ENCODE results near the gene PRDX2. TPM values are rescaled to one million over a fixed set of nuclear protein-coding genes. Genes with fewer than 3 reads are reported as not detected.
"Not testable (repeated sequence)": the region's sequence is repeated elsewhere in the genome, so short reads cannot be mapped to it uniquely, and the experiment has no call there.

Gene PRDX2
- total RNA-seq, 6 donors from 2014 or later: 57.6 to 173 (median 123) TPM

- H3K4me1 ChIP-seq: peaks cover 14 to 27% (median 16%) of the 10 kb centered on the region in 4 donors
- H3K36me3 ChIP-seq: no peaks in the 10 kb centered on the region
- WGBS, 2 donors: 5 to 10% methylated on average over 15 to 22 of the region's 23 CpGs
- no peak overlapping the region for H3K27ac ChIP-seq
- no peak for TF ChIP-seq POLR2A (IDR thresholded peaks at IDR 0.05)
- TF ChIP-seq EP300 (IDR thresholded peaks at IDR 0.05): no peak
- no peak for TF ChIP-seq CTCF (IDR thresholded peaks at IDR 0.05)
- no peak for TF ChIP-seq POLR2AphosphoS5 (IDR thresholded peaks at IDR 0.05)
- H3K27me3 ChIP-seq: peaks cover 4 to 39% (median 17%) of the 10 kb centered on the region in 4 donors
- ATAC-seq (ENCODE audit: low FRiP score in 2 of 2) (no peak), DNase-seq (no peak)
- H3K9me3 ChIP-seq: no peaks in the 10 kb centered on the region
- no peak overlapping the region for H3K4me3 ChIP-seq
Measured at GRCh38 chr19:12828494-12828893, 26.9 kb upstream of the PRDX2 start.

- ATAC-seq (ENCODE audit: low FRiP score in 2 of 2) (no peak), DNase-seq (peak in 1 of 2 donors; percentile 85)
- no peaks in the 10 kb centered on the region for H3K9me3 ChIP-seq
- H3K4me1 ChIP-seq: peaks cover 4 to 14% (median 9%) of the 10 kb centered on the region in 4 donors
- no peak overlapping the region for H3K27ac ChIP-seq
- TF ChIP-seq CTCF (IDR thresholded peaks at IDR 0.05) (peak in 1 of 6 experiments; percentile 15), POLR2AphosphoS5 (IDR thresholded peaks at IDR 0.05) (no peak), EP300 (IDR thresholded peaks at IDR 0.05) (no peak), POLR2A (IDR thresholded peaks at IDR 0.05) (no peak)
- H3K36me3 ChIP-seq: no peaks in the 10 kb centered on the region
- 6 to 9% methylated on average over 33 to 38 of the region's 46 CpGs for WGBS, 2 donors
- H3K27me3 ChIP-seq: peaks cover 0 to 23% (median 7%) of the 10 kb centered on the region in 4 donors
- H3K4me3 ChIP-seq: peak overlapping the region in 1 of 4 donors; percentile 17
Measured at GRCh38 chr19:12825254-12826131, 23.9 kb upstream of the PRDX2 start.

- H3K27ac ChIP-seq: no peak overlapping the region
- H3K4me3 ChIP-seq: no peak overlapping the region
- H3K9me3 ChIP-seq: no peaks in the 10 kb centered on the region
- TF ChIP-seq POLR2A (IDR thresholded peaks at IDR 0.05) (no peak), EP300 (IDR thresholded peaks at IDR 0.05) (no peak), CTCF (IDR thresholded peaks at IDR 0.05) (no peak), POLR2AphosphoS5 (IDR thresholded peaks at IDR 0.05) (no peak)
- peaks cover 0 to 13% (median 1%) of the 10 kb centered on the region in 4 donors for H3K27me3 ChIP-seq
- WGBS, 2 donors: 86 to 89% methylated on average over 2 of the region's 2 CpGs
- DNase-seq: no peak
- H3K36me3 ChIP-seq: no peaks in the 10 kb centered on the region
- peaks cover 4 to 8% (median 5%) of the 10 kb centered on the region in 4 donors for H3K4me1 ChIP-seq
- no peak for ATAC-seq (ENCODE audit: low FRiP score in 2 of 2)
Measured at GRCh38 chr19:12821761-12822160, 20.2 kb upstream of the PRDX2 start.

DNA sequence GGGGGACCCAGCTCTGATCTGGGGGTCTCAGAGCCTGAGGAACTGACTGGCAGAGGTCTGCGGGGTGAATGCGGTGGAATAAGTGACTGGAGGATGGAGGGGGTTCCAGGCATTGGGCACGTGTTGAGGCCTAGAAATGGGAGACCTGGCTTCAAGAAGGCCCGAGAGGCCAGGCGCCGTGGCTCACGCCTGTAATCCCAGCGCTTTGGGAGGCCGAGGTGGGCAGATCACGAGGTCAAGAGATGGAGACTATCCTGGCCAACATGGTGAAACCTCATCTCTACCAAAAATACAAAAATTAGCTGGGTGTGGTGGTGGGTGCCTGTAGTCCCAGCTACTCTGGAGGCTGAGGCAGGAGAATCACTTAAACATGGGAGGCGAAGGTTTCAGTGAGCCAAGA is 16.2 kb upstream of the PRDX2 start:
- not testable (repeated sequence) for H3K27me3 ChIP-seq
- DNase-seq: peak in 1 of 2 donors; percentile 50
- 94 to 95% methylated on average over 11 of the region's 11 CpGs for WGBS, 2 donors

GRCh38 chr19:12817188-12817587 is 15.6 kb upstream of the PRDX2 start:
- H3K9me3 ChIP-seq; H3K4me1 ChIP-seq; H3K27ac ChIP-seq; ATAC-seq (ENCODE audit: low FRiP score in 2 of 2); H3K27me3 ChIP-seq; H3K4me3 ChIP-seq; DNase-seq: not testable (repeated sequence)
- peaks cover 0 to 19% (median 5%) of the 10 kb centered on the region in 4 donors for H3K36me3 ChIP-seq
- 94 to 95% methylated on average over 6 of the region's 6 CpGs for WGBS, 2 donors

More for the DNA sequence above, 16.2 kb upstream of the PRDX2 start:
- H3K36me3 ChIP-seq: peaks cover 0 to 16% (median 5%) of the 10 kb centered on the region in 4 donors
- H3K4me1 ChIP-seq; ATAC-seq (ENCODE audit: low FRiP score in 2 of 2); H3K27ac ChIP-seq; H3K9me3 ChIP-seq; H3K4me3 ChIP-seq: not testable (repeated sequence)

Data from upper lobe of left lung (tissue), 6 donors.